OCI-LY3 (cell line): Measurements from ENCODE around the gene SERTM1.

Experiments used
- H2AFZ ChIP-seq: fragments of 200-600, 300-600 bp; shearing (Covaris generic); 2 replicates; pipeline ENCODE4 v1.6.0; 2014; ENCODE audit warnings: antibody characterized with exemption, low read depth, low read length
- H3K27ac ChIP-seq: fragments of 200-600, 300-600 bp; sonication (generic); 2 replicates; pipeline ENCODE4 v1.5.1; 2014; ENCODE audit warnings: mild to moderate bottlenecking, low read length, moderate library complexity, mixed read lengths
- H3K27me3 ChIP-seq: fragments of 200-600, 300-600 bp; sonication (generic); 2 replicates; pipeline ENCODE4 v1.6.1; 2014; ENCODE audit warnings: low read depth, low read length, mixed read lengths
- H3K36me3 ChIP-seq: fragments of 200-600, 300-600 bp; sonication (generic); replicated peaks from 2 replicates; pipeline ENCODE3; 2014; ENCODE audit warnings: low read depth, low read length, mixed read lengths
- H3K4me1 ChIP-seq: fragments of 300-600, 200-600 bp; sonication (generic); 2 replicates; pipeline ENCODE4 v1.6.1; 2014; ENCODE audit warnings: low read length, mixed read lengths
- H3K4me2 ChIP-seq: fragments of 200-600, 300-600 bp; sonication (generic); 2 replicates; pipeline ENCODE4 v1.6.1; 2014; ENCODE audit warnings: low read length, mixed read lengths
- H3K4me3 ChIP-seq: fragments of 300-600, 200-600 bp; sonication (generic); 2 replicates; pipeline ENCODE4 v1.5.1; 2014; ENCODE audit warnings: antibody characterized with exemption, mild to moderate bottlenecking, low read length, moderate library complexity
- H3K79me2 ChIP-seq: fragments of 300-600, 200-600 bp; shearing (Covaris generic); 2 replicates; pipeline ENCODE4 v1.6.1; 2014; ENCODE audit warnings: mild to moderate bottlenecking, low read length, mixed read lengths
- H3K9ac ChIP-seq: fragments of 300-600, 200-600 bp; shearing (Covaris generic); 2 replicates; pipeline ENCODE4 v1.6.0; 2014; ENCODE audit warnings: mild to moderate bottlenecking, low read length, moderate library complexity
- H3K9me3 ChIP-seq: fragments of 200-600, 300-600 bp; shearing (Covaris generic); 2 replicates; pipeline ENCODE4 v1.6.1; 2014; ENCODE audit warnings: low read length, mixed read lengths; ENCODE audit not compliant: insufficient read depth
- H4K20me1 ChIP-seq: fragments of 200-600, 300-600 bp; sonication (generic); 2 replicates; pipeline ENCODE4 v1.6.1; 2016; ENCODE audit warnings: low read length, mixed read lengths; ENCODE audit not compliant: insufficient read depth
- CTCF ChIP-seq: fragments of 200-600, 300-600 bp; sonication (generic); IDR thresholded peaks from 2 replicates; pipeline ENCODE4 v1.5.1; 2014; ENCODE audit warnings: antibody characterized with exemption, low read length, low read depth
- EZH2phosphoT487 ChIP-seq: fragments of 200-600 bp; shearing (Covaris generic); IDR thresholded peaks from 2 replicates; pipeline ENCODE4 v1.6.1; 2018; ENCODE audit warnings: antibody characterized with exemption, mixed run types, low read depth

SERTM1 gene

GRCh38 chr13:36673838-36674326 lies at the start of gene SERTM1:
TSS of gene SERTM1 (plus strand) at chr13:36674020. CDS start at chr13:36695079, 21,059 bp downstream.
- H3K9ac ChIP-seq, result no peak within 1 kb of the TSS
- H3K79me2 ChIP-seq, result no peaks in the 10 kb centered on the region
- no peaks in the 10 kb centered on the region for H3K36me3 ChIP-seq
- no peaks in the 10 kb centered on the region for H3K4me1 ChIP-seq
- H3K27ac ChIP-seq, result no peak within 1 kb of the TSS
- no peak within 1 kb of the TSS for H2AFZ ChIP-seq
- no peak within 1 kb of the TSS for H3K4me2 ChIP-seq
- H4K20me1 ChIP-seq, result no peaks in the 10 kb centered on the region
- no peak within 1 kb of the TSS for H3K4me3 ChIP-seq
- H3K27me3 ChIP-seq, result no peaks in the 10 kb centered on the region
- H3K9me3 ChIP-seq, result peaks cover 15% of the 10 kb centered on the region
- no peak for TF ChIP-seq EZH2phosphoT487
- no peak for TF ChIP-seq CTCF

GRCh38 chr13:36628377-36629056 lies 45.3 kb upstream of the SERTM1 start:
- H3K27me3 ChIP-seq, result no peaks in the 10 kb centered on the region
- TF ChIP-seq EZH2phosphoT487 (no peak), CTCF (no peak)
- H3K4me2 ChIP-seq, result no peak overlapping the region
- H3K79me2 ChIP-seq, result no peaks in the 10 kb centered on the region
- H4K20me1 ChIP-seq, result no peaks in the 10 kb centered on the region
- H3K9ac ChIP-seq, result no peak overlapping the region
- no peaks in the 10 kb centered on the region for H3K9me3 ChIP-seq
- no peak overlapping the region for H2AFZ ChIP-seq
- no peak overlapping the region for H3K4me3 ChIP-seq
- no peaks in the 10 kb centered on the region for H3K4me1 ChIP-seq
- no peak overlapping the region for H3K27ac ChIP-seq
- no peaks in the 10 kb centered on the region for H3K36me3 ChIP-seq

- Histone ChIP-seq H3K27me3 (no peaks in the 10 kb centered on the region), H3K4me2 (no peak overlapping the region)
Measured at GRCh38 chr13:36629057-36629385, 44.8 kb upstream of the SERTM1 start.

More at GRCh38 chr13:36629057-36629385, 44.8 kb upstream of the SERTM1 start:
- TF ChIP-seq EZH2phosphoT487 (no peak), CTCF (no peak)
- H3K9me3 ChIP-seq, result no peaks in the 10 kb centered on the region
- H3K9ac ChIP-seq, result no peak overlapping the region
- H3K4me1 ChIP-seq, result no peaks in the 10 kb centered on the region
- no peaks in the 10 kb centered on the region for H3K79me2 ChIP-seq
- no peak overlapping the region for H3K4me3 ChIP-seq
- H3K36me3 ChIP-seq, result no peaks in the 10 kb centered on the region
- no peak overlapping the region for H3K27ac ChIP-seq
- no peak overlapping the region for H2AFZ ChIP-seq
- no peaks in the 10 kb centered on the region for H4K20me1 ChIP-seq
